Measurements from ENCODE around the gene SLC35E1. TPM values are rescaled to one million over a fixed set of nuclear protein-coding genes. Genes with fewer than 3 reads are reported as not detected.

SLC35E1 gene
- total RNA-seq, 6 donors from 2014 or later, result 48.5 to 60.8 (median 53.2) TPM

DNA sequence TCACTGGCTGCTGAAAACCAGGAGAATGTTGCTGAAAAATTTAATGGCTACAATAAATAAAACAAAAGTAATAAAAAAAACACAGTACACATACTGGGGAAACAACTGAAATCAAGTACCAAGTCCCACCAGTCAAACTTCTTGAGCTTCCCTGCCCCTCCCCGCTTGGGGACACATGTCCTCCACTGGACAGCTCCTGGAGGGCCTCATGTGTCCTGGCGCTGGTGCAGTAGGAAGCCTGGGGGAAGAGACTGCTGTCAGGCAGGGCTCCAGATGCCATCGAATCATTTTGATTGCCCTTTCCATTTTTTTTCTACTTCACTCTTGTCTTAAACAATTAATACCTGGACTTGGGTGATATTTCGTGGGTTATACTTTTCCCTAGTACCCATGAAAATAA lies 26.6 kb upstream of the SLC35E1 start:
- Histone ChIP-seq H3K27ac (no peak overlapping the region), H3K36me3 (no peaks in the 10 kb centered on the region), H3K4me1 (peaks cover 14 to 62% (median 19%) of the 10 kb centered on the region in 4 donors), H3K9me3 (no peaks in the 10 kb centered on the region), H3K4me3 (no peak overlapping the region), H3K27me3 (no peaks in the 10 kb centered on the region)
- no peak for ATAC-seq (ENCODE audit: low FRiP score in 2 of 2)
- no peak for DNase-seq
- TF ChIP-seq EP300 (IDR thresholded peaks at IDR 0.05), result no peak
- TF ChIP-seq, protein P1, sequence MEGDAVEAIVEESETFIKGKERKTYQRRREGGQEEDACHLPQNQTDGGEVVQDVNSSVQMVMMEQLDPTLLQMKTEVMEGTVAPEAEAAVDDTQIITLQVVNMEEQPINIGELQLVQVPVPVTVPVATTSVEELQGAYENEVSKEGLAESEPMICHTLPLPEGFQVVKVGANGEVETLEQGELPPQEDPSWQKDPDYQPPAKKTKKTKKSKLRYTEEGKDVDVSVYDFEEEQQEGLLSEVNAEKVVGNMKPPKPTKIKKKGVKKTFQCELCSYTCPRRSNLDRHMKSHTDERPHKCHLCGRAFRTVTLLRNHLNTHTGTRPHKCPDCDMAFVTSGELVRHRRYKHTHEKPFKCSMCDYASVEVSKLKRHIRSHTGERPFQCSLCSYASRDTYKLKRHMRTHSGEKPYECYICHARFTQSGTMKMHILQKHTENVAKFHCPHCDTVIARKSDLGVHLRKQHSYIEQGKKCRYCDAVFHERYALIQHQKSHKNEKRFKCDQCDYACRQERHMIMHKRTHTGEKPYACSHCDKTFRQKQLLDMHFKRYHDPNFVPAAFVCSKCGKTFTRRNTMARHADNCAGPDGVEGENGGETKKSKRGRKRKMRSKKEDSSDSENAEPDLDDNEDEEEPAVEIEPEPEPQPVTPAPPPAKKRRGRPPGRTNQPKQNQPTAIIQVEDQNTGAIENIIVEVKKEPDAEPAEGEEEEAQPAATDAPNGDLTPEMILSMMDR (IDR thresholded peaks at IDR 0.05), result no peak
- no peak for TF ChIP-seq POLR2AphosphoS5 (IDR thresholded peaks at IDR 0.05)
- TF ChIP-seq POLR2A (IDR thresholded peaks at IDR 0.05), result no peak
- 61 to 66% methylated on average over 4 of the region's 4 CpGs for WGBS, 2 donors

DNA sequence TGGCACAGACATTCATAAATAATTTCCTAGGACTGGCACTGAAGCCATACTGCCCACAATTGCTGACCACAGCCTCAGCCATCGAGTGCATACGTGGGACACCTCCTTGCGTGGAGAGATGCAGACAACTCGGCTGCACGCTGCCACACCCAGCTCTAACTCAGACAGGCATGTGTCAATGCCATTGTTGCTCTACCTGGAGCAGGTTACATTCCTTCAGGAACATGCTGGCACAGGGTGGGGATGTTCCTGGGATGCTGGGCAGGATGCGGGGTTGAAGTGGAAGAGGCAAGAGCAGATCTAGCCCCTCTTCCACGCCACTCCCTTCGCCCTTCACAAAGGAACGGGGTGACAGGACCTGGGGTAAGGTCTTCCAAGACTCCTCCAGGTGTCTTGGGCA lies 24.2 kb upstream of the SLC35E1 start:
- peaks cover 35 to 73% (median 36%) of the 10 kb centered on the region in 4 donors for H3K4me1 ChIP-seq
- H3K9me3 ChIP-seq, result no peaks in the 10 kb centered on the region
- no peak overlapping the region for H3K4me3 ChIP-seq
- H3K27me3 ChIP-seq, result no peaks in the 10 kb centered on the region
- TF ChIP-seq POLR2AphosphoS5 (IDR thresholded peaks at IDR 0.05), result no peak
- no peak for TF ChIP-seq POLR2A (IDR thresholded peaks at IDR 0.05)
- TF ChIP-seq, protein P1 (IDR thresholded peaks at IDR 0.05), result no peak
- no peak for TF ChIP-seq EP300 (IDR thresholded peaks at IDR 0.05)
- DNase-seq (no peak), ATAC-seq (ENCODE audit: low FRiP score in 2 of 2) (no peak)
- 93 to 95% methylated on average over 9 of the region's 9 CpGs for WGBS, 2 donors
- H3K27ac ChIP-seq, result no peak overlapping the region
- no peaks in the 10 kb centered on the region for H3K36me3 ChIP-seq

DNA sequence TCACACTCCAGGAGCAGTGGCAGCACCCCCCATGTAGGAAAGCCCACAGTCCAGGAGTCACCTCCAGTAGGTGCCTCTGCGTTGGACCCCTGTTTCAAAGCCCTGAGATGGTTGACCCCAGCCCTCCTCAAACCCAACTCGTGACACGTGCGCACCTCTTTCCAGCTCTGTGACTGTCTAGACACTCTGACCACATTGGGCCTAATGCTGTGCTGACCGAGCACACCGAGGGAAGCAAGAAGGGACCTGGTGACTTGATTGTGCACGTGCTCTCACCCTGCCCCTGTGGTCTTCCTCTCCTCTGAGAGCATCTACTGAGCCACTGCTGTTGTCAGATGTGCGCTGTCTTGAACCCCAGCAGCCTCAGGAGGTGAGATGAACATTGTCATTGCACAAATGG lies 22.9 kb upstream of the SLC35E1 start:
- Histone ChIP-seq H3K9me3 (no peaks in the 10 kb centered on the region), H3K27ac (peak overlapping the region in 2 of 4 donors; percentile 5 to 12), H3K27me3 (no peaks in the 10 kb centered on the region), H3K4me1 (peaks cover 35 to 70% (median 39%) of the 10 kb centered on the region in 4 donors), H3K4me3 (no peak overlapping the region), H3K36me3 (no peaks in the 10 kb centered on the region)
- WGBS, 2 donors, result 79 to 92% methylated on average over 6 to 8 of the region's 8 CpGs
- no peak for DNase-seq
- peak in 1 of 2 donors; percentile 10 for ATAC-seq (ENCODE audit: low FRiP score in 2 of 2)
- TF ChIP-seq POLR2A (IDR thresholded peaks at IDR 0.05) (no peak), POLR2AphosphoS5 (IDR thresholded peaks at IDR 0.05) (no peak), EP300 (IDR thresholded peaks at IDR 0.05) (no peak)
- TF ChIP-seq, protein P1 (IDR thresholded peaks at IDR 0.05), result no peak

DNA sequence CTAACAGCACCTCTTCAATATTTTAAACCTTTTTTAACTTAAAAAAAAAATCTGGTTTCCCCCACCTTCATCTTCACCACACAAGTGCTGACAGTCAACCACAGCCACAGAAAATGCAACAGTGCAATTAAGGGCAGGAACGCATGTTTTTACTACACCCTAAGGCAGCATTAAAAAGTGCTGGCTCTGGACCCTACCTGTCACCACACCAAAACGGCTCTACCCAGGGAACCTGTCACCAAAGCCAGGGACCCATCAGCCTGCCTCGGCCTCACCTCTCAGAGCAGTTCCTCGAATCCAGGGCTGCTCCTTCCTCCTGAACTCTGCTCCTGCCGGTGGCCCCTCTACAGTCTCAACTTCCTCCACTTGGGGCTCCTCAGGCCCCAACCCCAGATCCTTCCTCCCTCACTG lies 22.5 kb upstream of the SLC35E1 start:
- Histone ChIP-seq H3K36me3 (no peaks in the 10 kb centered on the region), H3K27ac (peak overlapping the region in 2 of 4 donors; percentile 5 to 12), H3K4me3 (no peak overlapping the region), H3K4me1 (peaks cover 35 to 70% (median 43%) of the 10 kb centered on the region in 4 donors), H3K9me3 (no peaks in the 10 kb centered on the region), H3K27me3 (no peaks in the 10 kb centered on the region)
- no peak for DNase-seq
- TF ChIP-seq POLR2AphosphoS5 (IDR thresholded peaks at IDR 0.05) (no peak), POLR2A (IDR thresholded peaks at IDR 0.05) (no peak), EP300 (IDR thresholded peaks at IDR 0.05) (no peak)
- TF ChIP-seq, protein P1 (IDR thresholded peaks at IDR 0.05), result no peak
- peak in 1 of 2 donors; percentile 15 for ATAC-seq (ENCODE audit: low FRiP score in 2 of 2)
- WGBS, 2 donors, result 44 to 67% methylated on average over 3 to 5 of the region's 5 CpGs

DNA sequence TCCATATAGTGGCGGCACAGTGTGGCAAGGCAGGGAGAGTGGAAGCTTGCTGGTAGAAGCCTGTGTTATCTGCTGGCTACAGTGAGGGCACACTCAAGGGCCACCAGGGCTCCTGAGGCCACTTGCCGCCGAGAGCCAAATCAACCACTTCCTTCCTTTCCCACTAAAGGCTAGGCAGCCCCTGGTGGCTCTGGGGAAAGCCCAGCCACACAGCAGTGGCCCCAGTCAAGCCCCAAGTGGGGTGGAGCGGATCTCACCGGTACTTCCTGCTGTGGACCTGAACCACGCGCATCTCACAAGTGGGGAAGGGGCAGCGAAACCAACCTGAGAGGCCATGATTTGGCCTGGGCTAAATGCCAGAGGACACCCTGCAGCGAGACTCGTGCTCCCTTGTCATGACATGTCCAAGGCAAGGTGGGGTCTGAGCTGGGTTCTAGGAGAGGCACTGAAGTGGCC lies 21.9 kb upstream of the SLC35E1 start:
- 50 to 61% methylated on average over 3 to 10 of the region's 10 CpGs for WGBS, 2 donors
- no peak for TF ChIP-seq POLR2A (IDR thresholded peaks at IDR 0.05)
- TF ChIP-seq POLR2AphosphoS5 (IDR thresholded peaks at IDR 0.05), result no peak
- TF ChIP-seq EP300 (IDR thresholded peaks at IDR 0.05), result no peak
- DNase-seq (peak; percentile 47 to 77), ATAC-seq (ENCODE audit: low FRiP score in 2 of 2) (peak in 1 of 2 donors; percentile 31)
- Histone ChIP-seq H3K4me3 (no peak overlapping the region), H3K27me3 (no peaks in the 10 kb centered on the region), H3K36me3 (no peaks in the 10 kb centered on the region), H3K27ac (peak overlapping the region in 2 of 4 donors; percentile 12 to 41), H3K4me1 (peaks cover 34 to 72% (median 47%) of the 10 kb centered on the region in 4 donors), H3K9me3 (no peaks in the 10 kb centered on the region)
